CD14-positive monocyte (primary cell): Measurements from ENCODE around the gene MLH1. TPM values are rescaled to one million over a fixed set of nuclear protein-coding genes. Genes with fewer than 3 reads are reported as not detected.
A peak's percentile ranks its signal among the peaks of the same experiment; 100 is the strongest.

Source experiments
- DNase-seq, 3 donors: peaks; one replicate each; pipeline ENCODE4 v3.0.0-alpha.2; 2011 to 2022
- H2AFZ ChIP-seq: 2 replicates; pipeline ENCODE4 v1.6.0; 2012; ENCODE audit warnings: mild to moderate bottlenecking, low read depth, low read length, inconsistent platforms; ENCODE audit not compliant: insufficient read depth, poor library complexity, severe bottlenecking
- H3K27ac ChIP-seq, 2 donors: 1 replicate in 1 of 2; 2 replicates in 1 of 2; pipeline ENCODE4 v1.5.1; 2012 to 2013; ENCODE audit warnings: low read length in 2 of 2, control low read depth in 1 of 2, inconsistent platforms in 1 of 2, low read depth in 1 of 2, mild to moderate bottlenecking in 1 of 2
- H3K27me3 ChIP-seq, 2 donors: one replicate each; pipeline versions ENCODE4 v1.6.0 to v1.6.1; 2011 to 2013; ENCODE audit warnings: low read length in 2 of 2; ENCODE audit not compliant: control insufficient read depth in 2 of 2, insufficient read depth in 2 of 2
- H3K36me3 ChIP-seq, 2 donors: replicated peaks in 1 of 2; 1 replicate in 1 of 2; 2 replicates in 1 of 2; pipeline versions ENCODE4 v1.5.1 to v1.6.1; 2012 to 2013; ENCODE audit warnings: low read length in 2 of 2, control low read depth in 1 of 2, inconsistent platforms in 1 of 2, mild to moderate bottlenecking in 1 of 2; ENCODE audit not compliant: insufficient read depth in 2 of 2, control insufficient read depth in 1 of 2
- H3K4me1 ChIP-seq, 2 donors: 1 replicate in 1 of 2; 2 replicates in 1 of 2; pipeline versions ENCODE4 v1.5.1 to v1.6.1; 2012 to 2013; ENCODE audit warnings: low read length in 2 of 2, control low read depth in 1 of 2, inconsistent platforms in 1 of 2, mild to moderate bottlenecking in 1 of 2, moderate library complexity in 1 of 2; ENCODE audit not compliant: insufficient read depth in 2 of 2, control insufficient read depth in 1 of 2
- H3K4me2 ChIP-seq: replicated peaks from 2 replicates; pipeline ENCODE3; 2012; ENCODE audit warnings: low read length, moderate library complexity, mild to moderate bottlenecking; ENCODE audit not compliant: poor library complexity, severe bottlenecking; ENCODE audit errors: extremely low read depth
- H3K4me3 ChIP-seq, 3 experiments: fragments of 200-600 bp in 1 of 3; sonication (generic) in 1 of 3; replicated peaks in 1 of 3; 1 replicate in 2 of 3; 2 replicates in 1 of 3; pipeline ENCODE4 v1.5.1; 2011 to 2013; ENCODE audit warnings: low read length in 3 of 3, mild to moderate bottlenecking in 3 of 3, control low read depth in 2 of 3, low read depth in 2 of 3, inconsistent platforms in 1 of 3, moderate library complexity in 1 of 3
- H3K79me2 ChIP-seq: 2 replicates; pipeline ENCODE4 v1.6.0; 2012; ENCODE audit warnings: mild to moderate bottlenecking, control low read depth, inconsistent platforms, low read length, moderate library complexity; ENCODE audit not compliant: insufficient read depth
- H3K9ac ChIP-seq: 2 replicates; pipeline ENCODE4 v1.6.0; 2017; ENCODE audit warnings: low read length, mild to moderate bottlenecking; ENCODE audit not compliant: insufficient read depth, poor library complexity, severe bottlenecking
- H3K9me3 ChIP-seq, 2 donors: replicated peaks in 1 of 2; 1 replicate in 1 of 2; 2 replicates in 1 of 2; pipeline versions ENCODE4 v1.5.1 to v1.6.1; 2012 to 2013; ENCODE audit warnings: low read length in 2 of 2, control low read depth in 1 of 2; ENCODE audit not compliant: control insufficient read depth in 1 of 2, insufficient read depth in 1 of 2
- H4K20me1 ChIP-seq: 2 replicates; pipeline ENCODE4 v1.6.0; 2012; ENCODE audit warnings: mild to moderate bottlenecking, low read length, control low read depth, moderate library complexity; ENCODE audit not compliant: insufficient read depth
- H3K27ac Mint-ChIP-seq, 7 donors: one replicate each; pipeline ENCODE4 v1.8.0; 2020; ENCODE audit warnings: mild to moderate bottlenecking in 7 of 7, mixed read lengths in 7 of 7, moderate library complexity in 6 of 7, inconsistent platforms in 2 of 7
- H3K27me3 Mint-ChIP-seq, 3 donors: one replicate each; pipeline ENCODE4 v1.8.0; 2021 to 2022; ENCODE audit warnings: low read depth in 3 of 3, mild to moderate bottlenecking in 3 of 3, mixed read lengths in 3 of 3, moderate library complexity in 3 of 3, inconsistent platforms in 1 of 3
- H3K36me3 Mint-ChIP-seq, 2 donors: one replicate each; pipeline ENCODE4 v1.8.0; 2020; ENCODE audit warnings: mixed read lengths in 2 of 2, inconsistent platforms in 1 of 2, mild to moderate bottlenecking in 1 of 2
- H3K4me1 Mint-ChIP-seq: one replicate; pipeline ENCODE4 v1.8.0; 2020; ENCODE audit warnings: mild to moderate bottlenecking, mixed read lengths
- H3K4me3 Mint-ChIP-seq, 2 donors: one replicate each; pipeline ENCODE4 v1.8.0; 2020; ENCODE audit warnings: mild to moderate bottlenecking in 2 of 2, mixed read lengths in 2 of 2, moderate library complexity in 1 of 2
- H3K9me3 Mint-ChIP-seq, 7 donors: one replicate each; pipeline ENCODE4 v1.8.0; 2020 to 2022; ENCODE audit warnings: mixed read lengths in 7 of 7, mild to moderate bottlenecking in 6 of 7, moderate library complexity in 6 of 7, inconsistent platforms in 2 of 7
- WGBS: methylation state at CpG from one replicate; pipeline ENCODE4 v1.1.5; 2013; ENCODE audit warnings: missing lambda C conversion rate; ENCODE audit not compliant: insufficient coverage; 5-methylcytosine and 5-hydroxymethylcytosine counted together
- intact Hi-C, 2 donors: fragments of 100-400 bp; cut with micrococcal nuclease; formaldehyde crosslinking; loops; one replicate each; pipeline versions ENCODE4 v1.15.0 to v1.15.1; 2023
- polyA plus RNA-seq, 3 donors: library from polyadenylated mRNA; depleted of rRNA in 1 of 3; unstranded in 2 of 3; stranded (reverse) in 1 of 3; fragments of 300-500 nt in 2 of 3; fragments of >200 nt in 1 of 3; fragmentation: Illumina TruSeq in 2 of 3; gene quantifications; 1 replicate in 2 of 3; 2 replicates in 1 of 3; pipeline ENCODE4 v1.2.3, GENCODE V29; 2012 to 2021
- TF ChIP-seq, protein P1 (sequence below): fragments of 200-600 bp; IDR thresholded peaks from one replicate; pipeline ENCODE4 v1.8.0; 2022; ENCODE audit warnings: antibody characterized with exemption, mild to moderate bottlenecking

The MLH1 gene
- polyA plus RNA-seq, 3 donors: 13.7 to 19.7 (median 18.5) TPM

DNA sequence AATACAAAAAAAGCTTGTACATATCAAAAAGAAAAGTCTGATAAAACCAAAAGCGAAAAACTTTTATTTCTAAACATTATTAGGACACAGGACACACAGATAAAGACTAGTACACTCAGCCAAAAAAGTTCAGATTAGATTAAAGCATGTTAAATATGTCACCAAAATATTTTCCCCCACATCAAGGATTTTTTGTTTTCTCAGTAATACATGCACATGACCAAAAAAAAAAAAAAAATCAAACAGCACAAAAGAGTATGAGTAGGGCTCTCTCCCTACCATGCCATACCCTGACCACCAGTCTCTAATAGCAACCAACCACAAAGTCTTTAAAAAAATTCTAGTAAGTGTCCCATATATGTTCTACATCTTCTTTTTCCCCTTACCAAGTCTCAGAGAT lies 103.7 kb downstream of the MLH1 start:
- TF ChIP-seq, protein P1, sequence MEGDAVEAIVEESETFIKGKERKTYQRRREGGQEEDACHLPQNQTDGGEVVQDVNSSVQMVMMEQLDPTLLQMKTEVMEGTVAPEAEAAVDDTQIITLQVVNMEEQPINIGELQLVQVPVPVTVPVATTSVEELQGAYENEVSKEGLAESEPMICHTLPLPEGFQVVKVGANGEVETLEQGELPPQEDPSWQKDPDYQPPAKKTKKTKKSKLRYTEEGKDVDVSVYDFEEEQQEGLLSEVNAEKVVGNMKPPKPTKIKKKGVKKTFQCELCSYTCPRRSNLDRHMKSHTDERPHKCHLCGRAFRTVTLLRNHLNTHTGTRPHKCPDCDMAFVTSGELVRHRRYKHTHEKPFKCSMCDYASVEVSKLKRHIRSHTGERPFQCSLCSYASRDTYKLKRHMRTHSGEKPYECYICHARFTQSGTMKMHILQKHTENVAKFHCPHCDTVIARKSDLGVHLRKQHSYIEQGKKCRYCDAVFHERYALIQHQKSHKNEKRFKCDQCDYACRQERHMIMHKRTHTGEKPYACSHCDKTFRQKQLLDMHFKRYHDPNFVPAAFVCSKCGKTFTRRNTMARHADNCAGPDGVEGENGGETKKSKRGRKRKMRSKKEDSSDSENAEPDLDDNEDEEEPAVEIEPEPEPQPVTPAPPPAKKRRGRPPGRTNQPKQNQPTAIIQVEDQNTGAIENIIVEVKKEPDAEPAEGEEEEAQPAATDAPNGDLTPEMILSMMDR: no peak
- no peaks in the 10 kb centered on the region for H3K4me1 Mint-ChIP-seq
- Histone ChIP-seq H3K27me3 (no peaks in the 10 kb centered on the region), H3K79me2 (no peaks in the 10 kb centered on the region), H3K27ac (no peak overlapping the region), H2AFZ (no peak overlapping the region), H3K9ac (no peak overlapping the region), H3K4me2 (no peak overlapping the region), H3K9me3 (no peaks in the 10 kb centered on the region), H4K20me1 (no peaks in the 10 kb centered on the region), H3K4me1 (no peaks in the 10 kb centered on the region), H3K36me3 (peaks cover 21 to 44% of the 10 kb centered on the region in 2 donors), H3K4me3 (no peak overlapping the region)
- H3K27me3 Mint-ChIP-seq: peaks cover 0 to 2% (median 0%) of the 10 kb centered on the region in 3 donors
- peaks cover 30 to 47% of the 10 kb centered on the region in 2 donors for H3K36me3 Mint-ChIP-seq
- WGBS: no CpG with 5 or more reads among the region's 1 CpG
- H3K9me3 Mint-ChIP-seq: peaks cover 0 to 2% (median 0%) of the 10 kb centered on the region in 7 donors
- peak overlapping the region in 1 of 7 donors; percentile 65 for H3K27ac Mint-ChIP-seq
- no peak overlapping the region for H3K4me3 Mint-ChIP-seq
- no peak for DNase-seq
- intact Hi-C loops: no loop called here

DNA sequence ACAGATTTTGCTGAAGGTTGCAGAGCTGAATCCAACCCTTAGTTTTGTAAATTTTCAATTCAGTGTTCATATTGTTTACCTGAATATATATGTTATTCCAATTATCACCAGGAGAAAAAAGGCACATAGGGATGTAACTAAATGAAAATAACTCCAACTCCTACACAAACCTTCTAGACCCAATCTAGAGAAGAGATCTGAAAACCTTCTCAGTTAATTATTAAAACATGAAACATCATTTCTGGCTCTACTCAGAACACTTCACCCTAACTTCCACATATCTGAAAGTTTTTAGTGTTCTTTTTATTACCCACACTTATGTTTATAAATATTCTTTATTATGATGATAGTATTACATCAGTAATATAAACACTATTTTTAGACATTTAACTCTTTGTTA lies 104.5 kb downstream of the MLH1 start:
- no peaks in the 10 kb centered on the region for H3K4me1 ChIP-seq
- no peak overlapping the region for H3K4me2 ChIP-seq
- DNase-seq: no peak
- no peak overlapping the region for H3K27ac ChIP-seq
- peaks cover 16 to 36% of the 10 kb centered on the region in 2 donors for H3K36me3 ChIP-seq
- no peaks in the 10 kb centered on the region for H3K9me3 ChIP-seq
- H3K79me2 ChIP-seq: no peaks in the 10 kb centered on the region
- intact Hi-C loops: no loop called here
- Mint-ChIP-seq H3K4me1 (no peaks in the 10 kb centered on the region), H3K27me3 (peaks cover 0 to 2% (median 0%) of the 10 kb centered on the region in 3 donors), H3K4me3 (no peak overlapping the region), H3K27ac (no peak overlapping the region), H3K36me3 (peaks cover 26 to 44% of the 10 kb centered on the region in 2 donors), H3K9me3 (peaks cover 0 to 2% (median 0%) of the 10 kb centered on the region in 7 donors)
- H4K20me1 ChIP-seq: no peaks in the 10 kb centered on the region
- H3K9ac ChIP-seq: no peak overlapping the region
- no peaks in the 10 kb centered on the region for H3K27me3 ChIP-seq
- H3K4me3 ChIP-seq: no peak overlapping the region
- TF ChIP-seq, protein P1: no peak
- no peak overlapping the region for H2AFZ ChIP-seq
